Sigmoid colon (tissue), 7 donors: ENCODE data around the gene PON2. TPM values are rescaled to one million over a fixed set of nuclear protein-coding genes. Genes with fewer than 3 reads are reported as not detected.
A peak's percentile ranks its signal among the peaks of the same experiment; 100 is the strongest.

Experiments used
- DNase-seq: peaks from one replicate; pipeline ENCODE4 v3.0.0-alpha.2; 2019
- H3K27ac ChIP-seq, 4 donors: fragments of 200-600 bp; sonication (generic); one replicate each; pipeline ENCODE4 v1.5.1; 2016 to 2019; ENCODE audit warnings: mild to moderate bottlenecking in 1 of 4
- H3K27me3 ChIP-seq, 3 donors: fragments of 200-600 bp; sonication (generic); one replicate each; pipeline ENCODE4 v1.5.1; 2019; ENCODE audit warnings: mild to moderate bottlenecking in 1 of 3
- H3K36me3 ChIP-seq, 4 donors: fragments of 200-600 bp; sonication (generic); one replicate each; pipeline ENCODE4 v1.5.1; 2016 to 2019
- H3K4me1 ChIP-seq, 4 donors: fragments of 200-600 bp; sonication (generic); one replicate each; pipeline ENCODE4 v1.5.1; 2017 to 2019
- H3K4me3 ChIP-seq, 4 donors: fragments of 200-600 bp; sonication (generic); one replicate each; pipeline ENCODE4 v1.5.1; 2017 to 2019; ENCODE audit warnings: mild to moderate bottlenecking in 2 of 4, moderate library complexity in 1 of 4
- H3K9me3 ChIP-seq, 4 donors: fragments of 200-600 bp in 3 of 4; sonication (generic) in 3 of 4; one replicate each; pipeline versions ENCODE4 v1.5.1 to v1.6.1; 2013 to 2019
- CTCF ChIP-seq, 4 experiments: fragments of 450-650 bp in 3 of 4; fragments of 200-600 bp in 1 of 4; IDR thresholded peaks; one replicate each; pipeline ENCODE4 v1.5.1; 2016 to 2019; ENCODE audit warnings: antibody characterized with exemption in 4 of 4, mild to moderate bottlenecking in 3 of 4, moderate library complexity in 2 of 4
- EP300 ChIP-seq, 4 donors: sonication (generic); formaldehyde crosslinking; IDR thresholded peaks; one replicate each; pipeline ENCODE4 v1.6.1; 2017; ENCODE audit warnings: antibody characterized with exemption in 4 of 4
- POLR2A ChIP-seq, 2 donors: fragments of 450-650 bp; IDR thresholded peaks; one replicate each; pipeline ENCODE4 v1.6.1; 2016; ENCODE audit warnings: antibody characterized with exemption in 2 of 2, mild to moderate bottlenecking in 2 of 2, moderate library complexity in 2 of 2
- POLR2AphosphoS5 ChIP-seq, 4 donors: sonication (generic); formaldehyde crosslinking; IDR thresholded peaks; one replicate each; pipeline ENCODE4 v1.6.1; 2017; ENCODE audit warnings: antibody characterized with exemption in 4 of 4
- WGBS, 2 donors: extraction: QIAGEN DNeasy Blood & Tissue Kit; methylation state at CpG; one replicate each; pipeline ENCODE4 v1.1.7; 2013; 5-methylcytosine and 5-hydroxymethylcytosine counted together
- intact Hi-C: fragments of 100-400 bp; cut with DNase I; formaldehyde crosslinking; loops from one replicate; pipeline ENCODE4 v1.15.1; 2023
- polyA plus RNA-seq, 3 donors: library from polyadenylated mRNA; stranded (reverse); fragments of 200-250 nt; gene quantifications; one replicate each; pipeline ENCODE4 v1.2.3, GENCODE V29; 2013
- total RNA-seq, 4 donors: library from RNA; depleted of rRNA; stranded (reverse); fragments of >200 nt; gene quantifications; one replicate each; pipeline ENCODE4 v1.1.0, GENCODE V29; 2016
- donor health status: healthy with polysubstance abuse.
- donor health status: Bipolar disorder and iron deficiency.
- donor health status: healthy.

Gene PON2
- total and polyA plus RNA-seq, 7 donors: 37.2 to 103 (median 79.1) TPM

DNA sequence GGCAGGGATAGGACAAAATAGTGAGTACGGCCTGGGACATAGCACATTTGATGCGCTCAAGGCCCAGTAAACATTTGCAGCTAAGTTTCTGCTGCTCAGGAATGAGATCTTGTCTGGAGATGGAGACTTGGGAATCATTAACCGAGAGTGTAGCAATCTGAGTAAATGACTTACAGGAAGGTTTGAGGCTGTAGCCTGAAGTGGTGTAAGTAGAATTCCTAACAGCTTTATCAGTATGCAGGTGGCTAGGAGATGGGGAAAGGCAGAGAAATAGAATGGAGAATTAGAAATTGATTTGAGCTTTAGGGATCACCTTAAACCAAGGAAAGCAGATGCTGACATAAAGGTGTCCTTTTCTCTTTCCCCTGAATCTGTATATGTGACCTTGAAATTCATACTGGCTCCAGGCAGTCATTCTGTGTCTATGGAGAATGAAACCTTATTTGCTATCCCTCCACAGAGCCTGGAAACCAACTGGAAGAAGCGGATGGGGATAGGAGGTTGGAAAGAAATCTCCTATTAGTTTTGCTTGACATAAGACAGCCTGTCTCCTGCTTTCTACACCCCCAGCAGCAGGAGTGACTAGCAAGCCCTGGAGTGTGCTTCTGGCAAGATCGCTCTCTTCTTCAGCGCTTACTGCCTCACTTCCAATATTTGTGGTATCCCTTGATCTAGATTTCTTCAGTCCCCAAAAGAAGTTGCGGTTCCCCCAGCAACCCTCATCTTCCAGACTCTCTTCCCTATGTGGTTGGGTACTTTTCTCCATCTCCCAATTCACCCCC lies 6.4 kb upstream of the PON2 start:
- intact Hi-C loops: no loop called here
- 65 to 71% methylated on average over 7 of the region's 7 CpGs for WGBS, 2 donors
- H3K4me3 ChIP-seq: no peak overlapping the region
- DNase-seq: no peak
- H3K9me3 ChIP-seq: no peaks in the 10 kb centered on the region
- no peaks in the 10 kb centered on the region for H3K36me3 ChIP-seq
- no peaks in the 10 kb centered on the region for H3K27me3 ChIP-seq
- H3K27ac ChIP-seq: no peak overlapping the region
- no peaks in the 10 kb centered on the region for H3K4me1 ChIP-seq
- no peak for TF ChIP-seq CTCF (IDR thresholded peaks at IDR 0.05)
- no peak for TF ChIP-seq POLR2A (IDR thresholded peaks at IDR 0.05)
- no peak for TF ChIP-seq POLR2AphosphoS5 (IDR thresholded peaks at IDR 0.05)
- TF ChIP-seq EP300 (IDR thresholded peaks at IDR 0.05): no peak

- Histone ChIP-seq H3K27me3 (no peaks in the 10 kb centered on the region), H3K4me1 (peaks cover 0 to 1% (median 0%) of the 10 kb centered on the region in 4 donors), H3K4me3 (no peak overlapping the region), H3K9me3 (no peaks in the 10 kb centered on the region), H3K36me3 (no peaks in the 10 kb centered on the region), H3K27ac (no peak overlapping the region)
- TF ChIP-seq CTCF (IDR thresholded peaks at IDR 0.05) (no peak), POLR2A (IDR thresholded peaks at IDR 0.05) (no peak), EP300 (IDR thresholded peaks at IDR 0.05) (no peak), POLR2AphosphoS5 (IDR thresholded peaks at IDR 0.05) (no peak)
- 49 to 68% methylated on average over 3 of the region's 3 CpGs for WGBS, 2 donors
- no peak for DNase-seq
- intact Hi-C loops: no loop called here
Measured at GRCh38 chr7:95440394-95441038, 5.7 kb upstream of the PON2 start.

- intact Hi-C loops: loop anchor here (5.0 kb wide), 1 partner anchor 41 kb away; no protein-coding TSS in a partner anchor
- Histone ChIP-seq H3K4me3 (no peak overlapping the region), H3K4me1 (peaks cover 0 to 15% (median 3%) of the 10 kb centered on the region in 4 donors), H3K27ac (no peak overlapping the region), H3K9me3 (no peaks in the 10 kb centered on the region), H3K36me3 (no peaks in the 10 kb centered on the region), H3K27me3 (no peaks in the 10 kb centered on the region)
- no peak for DNase-seq
- no peak for TF ChIP-seq CTCF (IDR thresholded peaks at IDR 0.05)
- TF ChIP-seq EP300 (IDR thresholded peaks at IDR 0.05): no peak
- no peak for TF ChIP-seq POLR2A (IDR thresholded peaks at IDR 0.05)
- TF ChIP-seq POLR2AphosphoS5 (IDR thresholded peaks at IDR 0.05): no peak
- WGBS, 2 donors: 53 to 61% methylated on average over 4 of the region's 4 CpGs
Measured at GRCh38 chr7:95436407-95436806, 1.6 kb upstream of the PON2 start.

DNA sequence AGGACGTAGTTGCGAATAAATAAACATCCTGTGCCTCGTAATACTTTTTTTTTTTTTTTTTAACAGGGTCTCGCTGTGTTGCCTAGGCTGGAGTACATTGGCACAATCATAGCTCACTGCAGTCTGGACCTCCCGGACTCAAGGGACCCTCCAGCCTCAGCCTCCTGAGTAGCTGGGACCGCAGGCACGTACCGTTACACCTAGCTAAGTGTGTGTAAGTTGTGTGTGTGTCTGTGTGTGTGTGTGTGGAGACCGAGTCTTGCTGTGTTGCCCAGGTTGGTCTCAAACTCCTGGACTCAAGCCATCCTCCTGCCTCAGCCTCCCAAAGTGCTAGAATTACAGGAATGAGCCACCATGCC lies 573 bp upstream of the PON2 start:
- H3K4me3 ChIP-seq: peak overlapping the region; percentile 72 to 83 (median 78)
- 39 to 54% methylated on average over 9 of the region's 9 CpGs for WGBS, 2 donors
- H3K27ac ChIP-seq: peak overlapping the region; percentile 90 to 94 (median 92)
- TF ChIP-seq CTCF (IDR thresholded peaks at IDR 0.05) (no peak), EP300 (IDR thresholded peaks at IDR 0.05) (no peak), POLR2AphosphoS5 (IDR thresholded peaks at IDR 0.05) (no peak), POLR2A (IDR thresholded peaks at IDR 0.05) (no peak)
- peaks cover 0 to 15% (median 3%) of the 10 kb centered on the region in 4 donors for H3K4me1 ChIP-seq
- no peaks in the 10 kb centered on the region for H3K9me3 ChIP-seq
- intact Hi-C loops: loop anchor here (5.0 kb wide), 1 partner anchor 42 kb away; no protein-coding TSS in a partner anchor
- H3K27me3 ChIP-seq: no peaks in the 10 kb centered on the region
- no peaks in the 10 kb centered on the region for H3K36me3 ChIP-seq
- DNase-seq: no peak
